ENCODE measurements around the gene CHKA. TPM values are rescaled to one million over a fixed set of nuclear protein-coding genes. Genes with fewer than 3 reads are reported as not detected.

Gene CHKA
- total and polyA plus RNA-seq, 2 of the 4 experiments (the other 2 are of a cell fraction) = 4.5 to 8.4 TPM

GRCh38 chr11:68127714-68128681 lies 6.8 kb upstream of the CHKA start:
- no peak overlapping the region for H2BK20ac ChIP-seq (ENCODE audit: low read depth, low read length)
- peak overlapping the region; percentile 59 to 78; a peak in 2 of 4 replicates for H4K8ac ChIP-seq (ENCODE audit: low read depth in 2 of 2, low read length in 2 of 2)
- no peaks in the 10 kb centered on the region; the same call in 1 of the 2 replicates for H4K20me1 ChIP-seq (ENCODE audit: insufficient read depth, low read length)
- TF ChIP-seq RCOR1 (IDR thresholded peaks at IDR 0.05; ENCODE audit: insufficient replicate concordance, low read length) (no peak), SMC3 (IDR thresholded peaks at IDR 0.05; ENCODE audit: low read depth, low read length) (no peak), MAZ (IDR thresholded peaks at IDR 0.05; ENCODE audit: borderline replicate concordance, low read depth, low read length) (peak; percentile 65; the same call in 1 of the 2 replicates), BHLHE40 (IDR thresholded peaks at IDR 0.05; ENCODE audit: low read depth, low read length) (no peak), USF2 (IDR thresholded peaks at IDR 0.05; ENCODE audit: low read depth, low read length) (no peak), RFX5 (IDR thresholded peaks at IDR 0.05; ENCODE audit: low read depth, low read length) (no peak), CEBPB (IDR thresholded peaks at IDR 0.05; ENCODE audit: low read depth, low read length) (no peak)
- in situ Hi-C loops (cut with MboI; ENCODE audit: low sequenced_read_pairs) (no loop called here), dilution Hi-C loops (cut with HindIII; ENCODE audit: low sequenced_read_pairs, unreplicated experiment) (no loop called here), intact Hi-C loops (cut with micrococcal nuclease) (no loop called here)
- H2BK15ac ChIP-seq (ENCODE audit: low read depth, low read length) = no peak overlapping the region
- peak overlapping the region; percentile 37; the same call in 1 of the 2 replicates for H3K27ac ChIP-seq (ENCODE audit: insufficient read depth, low read length)
- H3K23ac ChIP-seq (ENCODE audit: low read depth, low read length) = no peak overlapping the region
- POLR2A ChIA-PET (ENCODE audit: unreplicated experiment) = no interaction called here
- peak; percentile 96 for ATAC-seq (ENCODE audit: low read depth)
- no TSS peak for BruUV-seq (replicated peaks)
- peak overlapping the region; percentile 89 for H2AFZ ChIP-seq (replicated peaks; ENCODE audit: low read length, poor library complexity)
- WGBS, 2 experiments (ENCODE audit: extremely low coverage in 2 of 2, insufficient read length in 1 of 2) = 34% methylated on average over 8 of the region's 48 CpGs; no CpG with 5 or more reads in 1 of the 2 experiments
- no peak overlapping the region for H2BK5ac ChIP-seq (ENCODE audit: low read depth, low read length, poor library complexity, severe bottlenecking)
- peak overlapping the region; percentile 49; the same call in 1 of the 2 replicates for H2BK120ac ChIP-seq (ENCODE audit: low read depth, low read length)
- CTCF ChIA-PET = no interaction called here
- no peak overlapping the region for H4K91ac ChIP-seq (ENCODE audit: insufficient read depth, low read depth, low read length)
- peak; percentile 40 for DNase-seq
- H2AK9ac ChIP-seq (replicated peaks; ENCODE audit: low read depth, low read length, poor library complexity) = peak overlapping the region; percentile 33
- peaks cover 4% of the 10 kb centered on the region for H3K4me1 ChIP-seq (ENCODE audit: control insufficient read depth, insufficient read depth, low read length)
- H3K14ac ChIP-seq (replicated peaks; ENCODE audit: low read depth, low read length) = peak overlapping the region; percentile 58; the same call in 1 of the 2 replicates
- H3K27me3 ChIP-seq (ENCODE audit: control insufficient read depth, insufficient read depth, low read length) = no peaks in the 10 kb centered on the region
- H2AK5ac ChIP-seq (ENCODE audit: low read depth, low read length) = no peak overlapping the region
- H4K5ac ChIP-seq (ENCODE audit: low read depth, low read length) = no peak overlapping the region; the same call in 1 of the 2 replicates
- H3K36me3 ChIP-seq (ENCODE audit: control insufficient read depth, insufficient read depth, low read length) = no peaks in the 10 kb centered on the region
- H3K9me1 ChIP-seq (ENCODE audit: insufficient read depth, low read length) = no peaks in the 10 kb centered on the region
- H3K4me2 ChIP-seq (ENCODE audit: low read depth, low read length) = peak overlapping the region; percentile 76
- peaks cover 5% of the 10 kb centered on the region for H3K9me3 ChIP-seq (ENCODE audit: control insufficient read depth, insufficient read depth, low read length)
- no peak overlapping the region for H3K56ac ChIP-seq (ENCODE audit: extremely low read depth, insufficient read depth, low read length)
- peak overlapping the region; percentile 27; the same call in 1 of the 2 replicates for H3K4ac ChIP-seq (ENCODE audit: low read depth, low read length)
- peak overlapping the region; percentile 39; the same call in 1 of the 2 replicates for H3K9ac ChIP-seq (ENCODE audit: low read depth, low read length)
- no peak overlapping the region; the same call in 1 of the 2 replicates for H3K18ac ChIP-seq (ENCODE audit: low read depth, low read length)
- no peaks in the 10 kb centered on the region for H3K79me1 ChIP-seq (ENCODE audit: low read depth in 1 of 2, low read length in 2 of 2)
- peak overlapping the region; percentile 32; the same call in 1 of the 2 replicates for H3K4me3 ChIP-seq (ENCODE audit: insufficient read depth, low read depth, low read length)

Data from IMR-90 (cell line).